Lower leg skin (tissue), 3 donors: Measurements from ENCODE around the gene FMNL2.

Source experiments
- CTCF ChIP-seq, 3 donors: fragments of 450-650 bp; IDR thresholded peaks; one replicate each; pipeline ENCODE4 v1.5.1; 2016; ENCODE audit warnings: antibody characterized with exemption in 3 of 3, mild to moderate bottlenecking in 3 of 3, moderate library complexity in 2 of 3
- POLR2A ChIP-seq, 2 donors: fragments of 450-650 bp; IDR thresholded peaks; one replicate each; pipeline ENCODE4 v1.6.1; 2016 to 2017; ENCODE audit warnings: antibody characterized with exemption in 2 of 2, mild to moderate bottlenecking in 1 of 2, moderate library complexity in 1 of 2

- TF ChIP-seq CTCF (IDR thresholded peaks at IDR 0.05) (no peak), POLR2A (IDR thresholded peaks at IDR 0.05) (no peak)
Measured at GRCh38 chr2:152580714-152581113, 245.7 kb downstream of the FMNL2 start.
